Subcutaneous adipose tissue (tissue), 4 donors: ENCODE data around the gene TTC9. TPM values are rescaled to one million over a fixed set of nuclear protein-coding genes. Genes with fewer than 3 reads are reported as not detected.

Experiments
- total RNA-seq, 4 donors: library from RNA; depleted of rRNA; stranded (reverse); fragments of >200 nt; gene quantifications; one replicate each; pipeline ENCODE4 v1.1.0, GENCODE V29; 2016
- TF ChIP-seq, protein P1 (sequence below): fragments of 450-650 bp; IDR thresholded peaks from one replicate; pipeline ENCODE4 v1.5.1; 2016; ENCODE audit warnings: low read depth, mild to moderate bottlenecking, control low read depth, antibody characterized with exemption, moderate library complexity

The TTC9 gene
- total RNA-seq, 4 donors from 2014 or later, result 0.22 to 0.65 (median 0.36) TPM

DNA sequence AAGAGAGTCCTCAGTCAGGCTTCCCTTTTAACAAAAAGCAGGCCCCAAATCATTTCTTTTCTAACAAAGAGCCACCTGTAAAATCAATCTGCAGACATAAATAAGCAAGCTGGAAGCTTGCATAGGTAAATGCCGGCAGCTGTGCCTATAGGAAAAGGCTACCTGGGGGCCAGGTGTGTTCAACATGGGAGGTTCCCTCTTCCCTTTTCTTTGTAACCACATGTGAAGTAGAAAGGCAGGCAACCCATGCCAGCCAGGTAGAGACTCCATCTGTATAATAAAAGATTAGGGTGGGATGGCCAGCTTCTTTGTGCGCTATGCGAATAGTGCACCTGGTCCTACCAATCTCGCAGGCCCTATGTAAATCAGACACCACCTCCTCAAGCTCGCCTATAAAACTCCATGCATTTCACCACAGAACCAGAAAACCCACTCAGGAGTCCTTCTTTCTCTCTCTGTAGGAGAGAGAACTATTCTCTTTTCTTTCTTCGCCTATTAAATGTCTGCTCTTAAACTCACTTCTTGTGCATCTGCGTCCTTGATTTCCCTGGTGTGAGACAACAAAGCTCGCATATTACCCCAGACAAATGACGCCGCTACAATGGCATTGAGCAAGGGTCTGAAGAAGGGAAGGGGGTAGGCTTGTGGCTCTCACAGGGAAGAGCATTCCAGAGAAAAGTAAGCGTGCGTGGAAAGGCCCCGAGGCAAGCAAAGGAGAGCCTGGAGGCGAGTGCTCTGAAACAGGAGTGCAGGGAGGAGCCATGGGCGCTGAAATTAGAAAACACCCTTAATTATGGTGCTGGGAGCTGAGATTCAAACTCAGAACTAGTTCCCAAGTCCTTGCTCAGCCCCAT is 67.2 kb downstream of the TTC9 start:
- TF ChIP-seq, protein P1, sequence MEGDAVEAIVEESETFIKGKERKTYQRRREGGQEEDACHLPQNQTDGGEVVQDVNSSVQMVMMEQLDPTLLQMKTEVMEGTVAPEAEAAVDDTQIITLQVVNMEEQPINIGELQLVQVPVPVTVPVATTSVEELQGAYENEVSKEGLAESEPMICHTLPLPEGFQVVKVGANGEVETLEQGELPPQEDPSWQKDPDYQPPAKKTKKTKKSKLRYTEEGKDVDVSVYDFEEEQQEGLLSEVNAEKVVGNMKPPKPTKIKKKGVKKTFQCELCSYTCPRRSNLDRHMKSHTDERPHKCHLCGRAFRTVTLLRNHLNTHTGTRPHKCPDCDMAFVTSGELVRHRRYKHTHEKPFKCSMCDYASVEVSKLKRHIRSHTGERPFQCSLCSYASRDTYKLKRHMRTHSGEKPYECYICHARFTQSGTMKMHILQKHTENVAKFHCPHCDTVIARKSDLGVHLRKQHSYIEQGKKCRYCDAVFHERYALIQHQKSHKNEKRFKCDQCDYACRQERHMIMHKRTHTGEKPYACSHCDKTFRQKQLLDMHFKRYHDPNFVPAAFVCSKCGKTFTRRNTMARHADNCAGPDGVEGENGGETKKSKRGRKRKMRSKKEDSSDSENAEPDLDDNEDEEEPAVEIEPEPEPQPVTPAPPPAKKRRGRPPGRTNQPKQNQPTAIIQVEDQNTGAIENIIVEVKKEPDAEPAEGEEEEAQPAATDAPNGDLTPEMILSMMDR, result no peak

DNA sequence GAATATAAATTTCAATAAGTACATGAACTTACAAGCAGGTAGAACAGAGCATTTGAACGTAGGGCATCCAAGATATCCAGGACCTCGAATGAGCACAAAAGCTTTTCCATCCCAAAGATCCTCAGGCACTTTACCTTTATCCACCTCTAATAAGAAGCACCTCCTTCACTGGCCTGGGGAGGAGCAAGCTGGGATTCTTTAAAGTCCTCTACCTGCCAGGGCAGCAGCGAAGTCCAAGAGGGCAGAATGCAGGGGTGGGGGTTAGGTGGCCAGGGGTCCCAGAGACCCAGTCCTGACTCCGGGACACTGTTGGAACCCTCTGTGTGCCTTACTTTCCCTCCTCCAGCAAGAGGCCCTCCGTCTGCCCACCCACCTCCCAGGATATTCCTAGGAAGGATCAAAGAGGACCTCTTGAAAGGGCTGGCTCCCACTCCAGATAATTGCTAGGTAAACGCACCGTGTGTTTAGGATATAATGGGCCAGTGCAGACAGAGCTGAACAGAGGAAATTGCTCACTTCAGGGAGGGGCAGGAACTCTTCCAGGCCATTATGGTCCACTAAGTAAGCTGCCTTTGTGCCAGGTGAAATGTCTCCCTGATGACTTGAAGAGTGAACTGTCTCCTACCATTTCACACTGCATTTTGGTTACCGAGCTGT is 68.1 kb downstream of the TTC9 start:
- TF ChIP-seq, protein P1, result no peak

DNA sequence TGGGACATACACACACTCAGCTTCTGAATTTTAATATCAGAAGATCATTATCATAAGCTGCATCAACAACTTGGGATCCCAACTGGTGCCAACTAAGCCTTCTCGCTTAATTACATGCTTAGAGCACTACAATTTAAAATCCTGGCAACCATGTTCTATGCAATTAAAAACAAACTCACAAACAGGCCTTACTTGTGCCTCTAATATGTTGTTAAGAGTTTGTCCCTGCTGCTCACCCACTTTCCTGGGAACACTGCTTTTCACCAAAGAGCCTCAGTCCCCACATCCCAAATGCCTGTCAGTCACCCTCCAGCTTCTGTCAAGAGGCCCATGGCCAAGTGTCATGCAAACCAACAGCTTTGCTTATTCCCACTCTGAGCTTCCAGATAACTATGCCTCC is 69.7 kb downstream of the TTC9 start:
- TF ChIP-seq, protein P1, result no peak

DNA sequence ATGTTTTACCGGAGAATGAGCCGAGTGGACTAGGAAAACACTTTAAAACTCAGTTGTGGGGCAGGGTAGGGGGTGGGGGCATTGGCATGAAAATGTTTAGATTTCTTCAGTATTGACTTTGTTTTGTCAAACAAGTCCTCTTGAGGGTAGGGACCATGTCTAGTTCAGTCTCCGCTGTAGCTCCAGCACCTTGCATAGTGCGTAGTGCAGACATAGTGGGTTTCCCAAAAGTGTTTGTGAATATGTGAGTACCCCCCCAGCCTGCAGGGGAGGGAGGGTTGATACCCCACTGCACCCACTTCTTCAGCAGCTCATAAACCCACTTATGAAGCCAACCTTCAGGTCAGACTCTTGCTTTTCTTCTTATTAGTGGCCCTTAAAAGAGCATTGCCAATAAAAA is 71.4 kb downstream of the TTC9 start:
- TF ChIP-seq, protein P1, result no peak

DNA sequence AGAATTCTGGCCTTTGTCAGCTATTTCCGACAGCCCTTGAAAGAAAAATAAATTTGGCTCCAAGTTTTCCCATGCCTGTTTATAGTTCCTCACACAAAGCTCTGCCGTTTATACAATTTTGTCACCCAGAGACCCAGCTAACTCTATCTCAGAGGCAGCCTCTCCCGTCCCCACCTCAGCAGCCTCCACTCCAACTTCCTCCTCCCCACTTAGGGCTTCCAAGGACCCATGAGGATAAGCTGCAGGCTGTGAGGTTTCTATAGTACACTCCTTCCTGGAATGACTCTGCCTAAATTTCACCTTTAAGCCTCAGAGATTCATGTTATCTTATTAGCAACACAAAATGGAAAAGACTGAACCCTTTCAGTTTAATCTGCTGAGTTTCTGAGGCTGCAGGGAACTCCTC is 71.8 kb downstream of the TTC9 start:
- TF ChIP-seq, protein P1, result no peak

DNA sequence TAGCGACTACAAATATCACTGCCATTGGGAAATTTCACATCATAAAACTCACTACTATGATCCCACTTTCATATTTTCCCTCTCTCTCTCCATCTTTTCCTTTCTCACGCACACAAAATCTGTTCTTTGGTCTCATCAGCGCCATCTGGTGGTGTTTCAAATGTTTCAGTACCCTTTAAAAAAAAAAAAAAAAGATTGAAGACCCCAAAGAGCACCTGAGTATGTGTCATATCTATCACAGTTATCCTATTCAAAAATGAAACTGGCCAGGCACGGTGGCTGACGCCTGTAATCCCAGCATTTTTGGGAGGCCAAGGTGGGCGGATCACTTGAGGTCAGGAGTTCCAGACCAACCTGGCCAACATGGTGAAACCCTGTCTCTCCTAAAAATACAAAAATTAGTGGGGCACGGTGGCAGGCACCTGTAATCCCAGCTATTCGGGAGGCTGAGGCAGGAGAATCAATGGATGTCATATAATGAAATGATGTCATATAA is 72.4 kb downstream of the TTC9 start:
- TF ChIP-seq, protein P1, result no peak

DNA sequence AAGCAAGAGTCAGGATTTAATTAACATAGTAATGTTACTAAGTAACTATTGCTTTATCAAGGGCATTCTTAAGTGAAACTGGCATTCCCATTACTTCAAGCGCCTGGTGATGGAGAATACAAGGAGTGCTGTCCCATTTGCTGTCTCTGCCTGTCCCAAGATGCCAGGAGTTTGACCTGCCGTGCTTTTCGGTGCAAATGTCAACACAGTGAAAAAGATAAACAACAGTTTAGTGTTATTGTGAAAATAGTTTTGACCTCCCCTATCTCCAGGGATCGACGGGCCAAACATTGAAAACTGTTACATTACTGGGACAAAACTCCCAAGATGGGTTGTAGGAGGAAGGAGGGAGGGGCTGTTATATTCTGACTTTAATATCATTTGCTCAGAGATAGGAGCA is 74.8 kb downstream of the TTC9 start:
- TF ChIP-seq, protein P1, result no peak
